Panc1 (cell line): ENCODE results near the gene ASB11. TPM values are rescaled to one million over a fixed set of nuclear protein-coding genes. Genes with fewer than 3 reads are reported as not detected.

Source experiments
- ATAC-seq: fragments of 200-7000 bp; cut with Tn5 transposase; 2 replicates; pipeline ENCODE4 v1.9.1; 2020; ENCODE audit warnings: mild to moderate bottlenecking, moderate library complexity
- BruUV-seq: library from RNA; stranded (reverse); fragments of 400-500 nt; replicated peaks from 2 replicates; lab custom pipeline; 2021; lab: Mats Ljungman, UMichigan
- CTCF ChIA-PET: fragments of 300-600 bp; sonication (Branson Sonifier 250); formaldehyde crosslinking; loops from one replicate; lab custom pipeline; 2022; ENCODE audit warnings: antibody characterized with exemption; lab: Charles Lee
- POLR2A ChIA-PET: fragments of 300-600 bp; sonication (Branson Sonifier 250); formaldehyde crosslinking; loops from one replicate; lab custom pipeline; 2022; ENCODE audit warnings: antibody characterized with exemption; lab: Charles Lee
- DNase-seq: peaks from one replicate; pipeline ENCODE4 v3.0.0-alpha.2; 2010; ENCODE audit warnings: low read depth, low spot score
- H3K27ac ChIP-seq: 2 replicates; pipeline ENCODE4 v1.5.1; 2011; ENCODE audit warnings: mild to moderate bottlenecking, low read length, inconsistent platforms
- H3K27me3 ChIP-seq: fragments of 200-500 bp; sonication (Bioruptor generic); 2 replicates; pipeline ENCODE4 v1.6.0; 2014; ENCODE audit warnings: low read length, inconsistent platforms; ENCODE audit not compliant: control insufficient read depth, insufficient read depth
- H3K36me3 ChIP-seq: fragments of 200-500 bp; sonication (Bioruptor generic); 2 replicates; pipeline ENCODE4 v1.5.1; 2014; ENCODE audit warnings: inconsistent platforms, mild to moderate bottlenecking, low read length, moderate library complexity; ENCODE audit not compliant: control insufficient read depth, insufficient read depth
- H3K4me1 ChIP-seq: 2 replicates; pipeline ENCODE4 v1.5.1; 2011; ENCODE audit warnings: inconsistent platforms, mild to moderate bottlenecking, low read length, moderate library complexity; ENCODE audit not compliant: control insufficient read depth, insufficient read depth
- H3K4me3 ChIP-seq, 2 experiments: 2 replicates each; pipeline ENCODE4 v1.5.1; 2011 to 2012; ENCODE audit warnings: low read depth in 2 of 2, low read length in 2 of 2, mild to moderate bottlenecking in 2 of 2, inconsistent platforms in 1 of 2, moderate library complexity in 1 of 2
- H3K9me3 ChIP-seq: fragments of 200-500 bp; sonication (Bioruptor generic); 2 replicates; pipeline ENCODE4 v1.5.1; 2014; ENCODE audit warnings: low read depth, mild to moderate bottlenecking, inconsistent platforms, low read length, moderate library complexity; ENCODE audit not compliant: control insufficient read depth, insufficient read depth
- CTCF ChIP-seq: fragments of 450-650 bp; IDR thresholded peaks from 2 replicates; pipeline ENCODE4 v1.5.1; 2017; ENCODE audit warnings: mild to moderate bottlenecking
- POLR2AphosphoS5 ChIP-seq: IDR thresholded peaks from 2 replicates; pipeline ENCODE4 v1.6.1; 2012; ENCODE audit warnings: mild to moderate bottlenecking, low read depth, low read length, moderate library complexity
- REST ChIP-seq, 2 experiments: IDR thresholded peaks; 2 replicates each; pipeline ENCODE4 v1.6.1; 2011 to 2012; ENCODE audit warnings: low read depth in 2 of 2, control low read depth in 1 of 2, low read length in 1 of 2, mild to moderate bottlenecking in 1 of 2, moderate library complexity in 1 of 2; ENCODE audit not compliant: insufficient read depth in 1 of 2
- SIN3A ChIP-seq: IDR thresholded peaks from 2 replicates; pipeline ENCODE4 v1.6.1; 2012; ENCODE audit warnings: low read depth, mild to moderate bottlenecking, low read length, moderate library complexity, borderline replicate concordance; ENCODE audit not compliant: insufficient read depth
- TCF7L2 ChIP-seq: IDR thresholded peaks from 2 replicates; pipeline ENCODE4 v1.6.1; 2011; ENCODE audit warnings: mild to moderate bottlenecking, low read depth, low read length, inconsistent platforms
- in situ Hi-C: cut with HindIII; loops from 2 replicates; pipeline ENCODE4 v1.10.0; 2016; ENCODE audit warnings: low sequenced_read_pairs, low pct_unique_long_range_greater_than_20kb
- intact Hi-C: fragments of 100-400 bp; cut with micrococcal nuclease; formaldehyde crosslinking; loops from one replicate; pipeline ENCODE4 v1.10.0; 2022; ENCODE audit not compliant: unreplicated experiment
- total RNA-seq: library from RNA; stranded (reverse); gene quantifications from one replicate; pipeline ENCODE4 v1.2.1, GENCODE V29; 2021; ENCODE audit not compliant: unreplicated experiment

The ASB11 gene
- total RNA-seq, 1 experiment from 2014 or later: not detected

GRCh38 chrX:15358533-15358932 lies 43.1 kb upstream of the ASB11 start:
- CTCF ChIA-PET: no interaction called here
- Histone ChIP-seq H3K27me3 (no peaks in the 10 kb centered on the region), H3K4me1 (no peaks in the 10 kb centered on the region), H3K36me3 (no peaks in the 10 kb centered on the region), H3K9me3 (no peaks in the 10 kb centered on the region), H3K4me3 (no peak overlapping the region), H3K27ac (no peak overlapping the region)
- TF ChIP-seq POLR2AphosphoS5: no peak
- no peak for TF ChIP-seq CTCF
- TF ChIP-seq TCF7L2: no peak
- TF ChIP-seq SIN3A: no peak
- no peak for TF ChIP-seq REST (IDR thresholded peaks at IDR 0.05; ENCODE audit: insufficient read depth in 1 of 2, low read depth in 2 of 2, low read length in 1 of 2)
- intact Hi-C loops (no loop called here), in situ Hi-C loops (no loop called here)
- DNase-seq (no peak), ATAC-seq (no peak)
- POLR2A ChIA-PET: no interaction called here
- no TSS peak for BruUV-seq

- Histone ChIP-seq H3K9me3 (no peaks in the 10 kb centered on the region), H3K4me3 (no peak overlapping the region), H3K27ac (no peak overlapping the region), H3K36me3 (no peaks in the 10 kb centered on the region), H3K27me3 (no peaks in the 10 kb centered on the region), H3K4me1 (no peaks in the 10 kb centered on the region)
- intact Hi-C loops (no loop called here), in situ Hi-C loops (no loop called here)
- no TSS peak for BruUV-seq
- DNase-seq (no peak), ATAC-seq (no peak)
- CTCF ChIA-PET: no interaction called here
- POLR2A ChIA-PET: interaction anchor here (0.6 kb wide), 1 partner anchor 87 kb away, joined by 3 read pairs; the partner anchor contains the start of gene ASB9
- no peak for TF ChIP-seq TCF7L2
These were observed 41.0 kb upstream of the ASB11 start for GRCh38 chrX:15356444-15356843.

GRCh38 chrX:15350329-15350996 lies 35.0 kb upstream of the ASB11 start:
- ChIA-PET CTCF (no interaction called here), POLR2A (no interaction called here)
- H3K9me3 ChIP-seq: no peaks in the 10 kb centered on the region
- no peaks in the 10 kb centered on the region for H3K36me3 ChIP-seq
- no peak for TF ChIP-seq REST (IDR thresholded peaks at IDR 0.05; ENCODE audit: insufficient read depth in 1 of 2, low read depth in 2 of 2, low read length in 1 of 2)
- TF ChIP-seq CTCF: no peak
- no peak for TF ChIP-seq POLR2AphosphoS5
- TF ChIP-seq SIN3A: no peak
- TF ChIP-seq TCF7L2: no peak
- no peaks in the 10 kb centered on the region for H3K27me3 ChIP-seq
- H3K4me1 ChIP-seq: no peaks in the 10 kb centered on the region
- in situ Hi-C loops: no loop called here
- BruUV-seq: no TSS peak
- H3K4me3 ChIP-seq: no peak overlapping the region
- intact Hi-C loops: no loop called here
- no peak overlapping the region for H3K27ac ChIP-seq
- DNase-seq (no peak), ATAC-seq (no peak)
